Measurements from ENCODE around the gene RHBDD2.
"Not testable (repeated sequence)": the region's sequence is repeated elsewhere in the genome, so short reads cannot be mapped to it uniquely, and the experiment has no call there.

Gene RHBDD2

DNA sequence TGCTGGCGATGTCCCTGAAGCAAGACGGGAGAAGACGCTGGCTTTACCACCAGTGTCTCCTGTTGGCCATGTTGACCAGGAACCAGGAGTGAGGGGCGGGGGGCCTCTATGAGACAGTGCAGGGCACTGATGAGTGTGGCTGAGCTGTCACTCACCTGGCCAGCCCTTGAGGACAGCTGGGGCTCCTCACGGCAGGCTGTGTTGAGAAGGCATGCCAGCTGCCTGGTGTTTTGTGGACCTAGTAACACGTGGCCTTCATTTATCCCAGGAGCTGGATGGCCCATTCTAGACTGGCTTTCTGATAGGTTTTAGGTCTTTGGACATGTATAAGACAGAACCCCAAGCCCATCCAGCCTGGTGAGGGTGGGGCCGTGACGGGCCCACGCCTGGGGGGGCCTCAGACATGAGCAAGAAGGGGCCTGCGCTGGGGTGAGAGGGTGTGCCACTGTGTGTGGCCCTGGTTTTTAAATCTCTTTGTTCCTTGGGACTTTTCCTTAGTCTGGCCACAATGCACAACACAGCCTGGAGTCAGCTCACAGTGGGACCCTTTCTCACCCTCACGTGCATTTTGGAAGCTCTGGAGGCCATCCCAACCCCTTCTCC is 10.5 kb downstream of the RHBDD2 start:
- no peak for DNase-seq (ENCODE audit: low read depth)

DNA sequence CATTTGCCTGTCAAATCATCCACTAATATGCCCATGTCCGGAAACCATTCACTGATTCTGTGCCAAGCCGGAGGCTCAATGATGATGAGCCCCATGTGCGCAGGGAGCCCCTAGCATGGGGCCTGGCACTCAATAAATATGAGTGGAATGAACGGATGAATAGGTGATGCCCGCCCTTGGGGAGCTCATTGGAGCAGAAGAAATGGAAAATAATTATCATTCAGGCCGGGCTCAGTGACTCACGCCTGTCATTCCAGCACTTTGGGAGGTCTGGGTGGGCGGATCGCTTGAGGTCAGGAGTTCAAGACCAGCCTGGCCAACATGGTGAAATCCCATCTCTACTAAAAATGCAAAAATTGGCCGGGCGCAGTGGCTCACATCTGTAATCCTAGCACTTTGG is 11.0 kb downstream of the RHBDD2 start:
- DNase-seq (ENCODE audit: low read depth): no peak

DNA sequence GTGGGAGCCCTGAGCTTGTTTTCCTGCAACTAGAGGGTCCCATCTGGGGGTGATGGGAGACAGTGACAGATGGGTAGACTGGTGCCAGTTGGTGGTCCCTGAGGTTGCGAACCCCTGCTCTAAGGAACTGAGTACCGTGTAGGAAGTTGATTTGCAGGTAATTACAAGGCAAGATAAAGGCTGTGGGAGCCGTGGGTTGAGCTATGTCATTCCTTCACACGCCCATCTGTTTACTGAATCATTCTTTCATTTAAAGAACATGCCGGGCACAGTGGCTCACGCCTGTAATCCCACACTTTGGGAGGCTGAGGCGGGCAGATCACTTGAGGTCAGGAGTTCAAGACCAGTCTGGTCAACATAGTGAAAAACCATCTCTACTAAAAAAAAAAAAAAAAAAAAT is 12.4 kb downstream of the RHBDD2 start:
- DNase-seq (ENCODE audit: low read depth): not testable (repeated sequence)

DNA sequence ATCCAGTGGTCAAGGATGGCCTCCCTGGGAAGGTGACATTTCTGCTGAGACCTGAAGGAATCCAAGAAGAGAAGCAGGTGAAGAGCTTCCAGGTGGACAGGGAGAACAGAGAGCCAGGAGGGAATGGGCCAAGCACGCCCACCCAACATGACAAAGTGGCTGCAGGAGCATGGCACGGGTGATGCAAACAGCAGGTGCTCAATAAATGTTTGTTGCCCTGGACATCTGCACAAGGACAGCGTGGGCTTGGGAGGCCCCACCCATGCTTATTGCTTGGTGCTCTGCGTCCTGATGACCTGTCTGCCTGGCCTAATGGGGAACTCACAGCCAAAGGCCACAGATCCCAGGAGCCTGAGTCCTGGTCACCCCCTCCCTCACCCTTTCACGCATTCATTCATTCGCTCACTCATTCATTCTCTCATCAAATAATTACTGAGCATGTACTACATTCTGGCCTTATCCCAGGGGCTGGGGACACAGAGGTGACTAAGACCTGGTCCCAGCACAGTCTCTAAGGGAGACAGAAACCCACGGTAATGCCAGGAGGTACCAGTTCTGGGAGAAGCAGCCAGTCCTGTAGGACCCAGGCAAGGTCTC is 13.1 kb downstream of the RHBDD2 start:
- DNase-seq (ENCODE audit: low read depth): no peak

DNA sequence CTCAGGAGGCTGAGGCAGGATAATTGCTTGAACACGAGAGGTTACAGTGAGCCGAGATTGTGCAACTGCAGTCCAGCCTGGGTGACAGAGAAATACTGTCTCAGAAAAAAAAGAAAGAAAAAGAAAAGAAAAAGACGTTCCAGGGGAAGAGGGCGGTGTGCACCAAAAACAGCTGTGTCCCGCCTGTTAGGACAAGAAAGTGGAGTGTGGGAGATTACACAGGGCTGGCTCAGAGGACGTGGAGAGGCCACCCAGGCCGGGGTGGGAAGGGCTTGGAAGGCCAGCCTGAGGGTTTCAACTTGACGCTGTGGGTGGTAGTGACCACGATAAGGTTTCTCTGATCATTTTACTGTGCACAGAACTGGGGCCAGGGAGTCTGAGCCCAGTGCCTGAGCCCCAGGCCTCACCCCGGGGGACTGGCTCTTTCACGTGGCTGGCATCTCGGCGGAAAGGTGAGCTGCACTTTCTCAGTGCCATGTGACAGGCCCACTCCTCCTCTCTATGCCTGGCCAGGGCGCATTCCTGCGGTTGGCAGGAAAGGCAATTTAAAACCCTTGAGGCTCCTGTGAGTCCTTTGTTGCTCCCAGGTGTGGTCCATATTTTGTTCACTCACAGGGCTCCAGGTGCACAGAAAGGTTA is 13.9 kb downstream of the RHBDD2 start:
- no peak for DNase-seq (ENCODE audit: low read depth)

DNA sequence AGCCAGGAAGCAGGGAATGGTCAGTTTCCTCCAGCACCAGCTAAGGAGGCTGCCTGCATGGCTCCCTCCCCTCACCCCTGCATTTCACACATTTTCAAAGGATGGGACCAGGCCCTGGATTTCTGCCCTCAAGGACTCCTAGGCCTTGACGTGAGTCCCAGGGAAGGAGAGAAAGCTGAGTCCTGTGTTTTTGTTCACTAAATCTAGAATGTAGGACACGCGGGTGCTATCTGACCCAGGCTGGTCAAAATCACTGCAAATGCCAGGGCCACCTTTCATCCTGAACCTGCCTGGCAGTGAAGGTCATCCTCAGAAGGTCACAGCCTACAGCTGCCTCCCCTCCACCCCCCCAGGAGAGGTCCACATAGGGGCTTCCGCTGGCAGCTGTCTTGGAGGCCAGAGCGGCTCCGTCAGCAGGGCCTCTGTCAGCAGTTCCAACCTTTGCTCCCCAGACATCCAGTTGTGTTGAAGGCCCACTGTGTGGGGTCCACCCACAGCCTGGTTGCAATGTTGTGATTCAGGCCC is 18.0 kb downstream of the RHBDD2 start:
- DNase-seq (ENCODE audit: low read depth): no peak

DNA sequence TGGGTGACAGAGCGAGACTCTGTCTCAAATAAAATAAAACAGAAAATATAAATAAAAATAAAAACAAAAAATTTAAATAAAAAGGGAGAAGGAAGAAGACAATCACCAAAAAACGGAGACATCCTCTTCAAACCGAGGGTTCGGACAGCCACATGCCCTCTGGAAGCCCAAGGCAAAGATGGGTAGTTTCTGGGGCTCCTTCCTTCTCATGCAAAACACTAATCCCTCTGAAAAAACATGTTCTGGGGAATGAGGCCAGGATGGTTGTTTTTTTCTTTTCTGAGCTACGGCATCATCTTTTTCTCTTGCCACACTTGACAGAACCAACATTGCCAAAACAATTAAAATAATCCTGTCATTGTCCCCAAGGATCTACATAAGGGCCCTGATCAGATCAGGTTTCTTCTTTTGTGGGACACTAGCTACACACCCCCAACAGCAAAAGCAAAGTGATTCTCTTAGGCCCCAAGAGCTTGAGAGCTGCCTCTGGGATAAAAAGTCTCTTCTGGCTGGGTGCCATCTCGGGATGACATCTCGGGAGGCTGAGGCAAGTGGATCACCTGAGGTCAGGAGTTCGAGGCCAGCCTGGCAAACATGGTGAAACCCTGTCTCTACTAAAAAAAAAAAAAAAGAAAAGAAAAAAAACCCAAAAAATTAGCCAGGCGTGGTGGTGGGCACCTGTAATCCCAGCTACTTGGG is 21.9 kb downstream of the RHBDD2 start:
- DNase-seq (ENCODE audit: low read depth): no peak

DNA sequence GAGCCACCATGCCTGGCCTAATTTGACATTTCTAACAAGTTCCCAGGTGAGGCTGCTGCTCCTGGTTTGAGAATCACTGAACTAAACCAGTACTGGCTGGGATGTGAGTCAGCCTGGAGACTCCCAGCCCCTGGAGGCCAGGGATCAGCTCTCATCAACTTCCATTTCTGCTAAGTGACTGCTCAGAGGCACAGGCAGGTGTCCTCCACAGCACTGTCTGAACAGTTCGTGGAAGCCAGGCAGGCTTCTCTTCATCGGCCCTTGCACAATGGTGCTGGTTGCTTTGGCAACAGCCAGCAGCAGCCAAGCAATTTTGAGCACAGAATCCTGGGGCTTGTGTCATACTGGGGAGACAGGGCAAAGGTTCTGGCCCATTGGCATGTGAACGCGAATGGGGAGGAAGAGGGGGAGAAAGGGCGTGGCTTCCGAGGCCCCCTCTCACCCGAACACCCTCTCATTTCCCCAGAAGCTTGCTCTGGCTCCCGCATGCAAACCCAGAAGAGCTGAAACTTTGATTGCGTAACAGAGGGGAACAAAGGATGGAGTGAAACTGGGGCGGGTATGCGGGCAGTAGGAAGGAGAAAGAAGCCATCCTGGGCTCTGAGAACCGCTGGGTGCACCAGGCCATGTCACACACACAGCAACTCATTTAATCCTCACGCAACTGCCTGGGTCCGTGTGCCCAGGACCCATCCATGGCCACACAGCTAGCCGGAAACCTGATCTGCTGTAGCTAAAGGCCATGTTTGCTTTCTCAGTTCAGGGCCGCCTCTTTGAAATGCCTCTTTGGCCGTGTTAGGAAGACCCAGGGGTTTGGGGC is 27.2 kb downstream of the RHBDD2 start:
- DNase-seq (ENCODE audit: low read depth): no peak

DNA sequence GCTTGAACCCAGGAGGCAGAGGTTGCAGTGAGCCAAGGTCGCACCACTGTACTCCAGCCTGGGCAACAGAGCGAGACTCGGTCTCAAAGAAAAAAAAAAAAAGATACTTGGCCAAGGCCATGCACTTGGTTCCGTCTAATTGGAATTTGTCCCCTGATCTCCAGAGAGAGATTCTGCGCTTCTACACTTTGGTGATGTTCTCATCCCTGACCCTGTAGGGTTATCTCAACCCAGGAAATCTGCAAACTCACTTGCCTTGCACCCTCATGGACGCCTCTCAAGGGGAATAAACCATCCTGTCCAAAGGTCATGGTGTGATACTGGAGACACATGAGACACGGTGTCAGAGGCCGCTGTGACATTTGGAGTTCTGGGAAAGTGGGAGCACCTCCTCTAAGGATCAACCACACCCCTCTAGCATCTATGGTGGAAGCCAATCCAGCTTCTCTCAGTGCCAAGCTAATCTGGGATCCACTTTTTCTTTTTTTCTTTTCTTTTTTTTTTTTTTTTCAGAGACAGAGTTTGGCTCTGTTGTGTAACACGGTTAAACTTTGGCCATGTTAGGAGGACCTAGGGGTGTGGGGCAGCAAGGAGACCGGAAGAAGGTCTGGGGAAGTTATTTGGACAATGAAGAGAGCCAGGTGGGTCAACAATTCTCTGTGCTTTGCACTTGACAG is 28.3 kb downstream of the RHBDD2 start:
- DNase-seq (ENCODE audit: low read depth): no peak

DNA sequence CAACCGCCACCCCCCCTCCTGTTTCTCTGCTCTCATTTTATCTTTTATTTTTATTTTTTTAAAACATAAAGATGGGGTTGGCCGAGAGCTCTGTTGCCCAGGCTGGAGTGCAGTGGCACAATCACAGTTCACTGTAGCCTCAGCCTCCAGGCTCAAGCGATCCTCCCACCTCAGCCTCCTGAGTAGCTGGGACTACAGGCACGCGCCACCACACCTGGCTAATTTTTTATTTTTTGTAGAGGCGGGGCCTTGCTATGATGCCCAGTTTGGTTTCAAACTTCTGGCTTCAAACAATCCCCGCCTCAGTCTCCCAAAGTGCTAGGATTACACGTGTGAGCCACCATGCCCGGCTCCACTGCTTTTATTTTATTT is 28.8 kb downstream of the RHBDD2 start:
- not testable (repeated sequence) for DNase-seq (ENCODE audit: low read depth)

DNA sequence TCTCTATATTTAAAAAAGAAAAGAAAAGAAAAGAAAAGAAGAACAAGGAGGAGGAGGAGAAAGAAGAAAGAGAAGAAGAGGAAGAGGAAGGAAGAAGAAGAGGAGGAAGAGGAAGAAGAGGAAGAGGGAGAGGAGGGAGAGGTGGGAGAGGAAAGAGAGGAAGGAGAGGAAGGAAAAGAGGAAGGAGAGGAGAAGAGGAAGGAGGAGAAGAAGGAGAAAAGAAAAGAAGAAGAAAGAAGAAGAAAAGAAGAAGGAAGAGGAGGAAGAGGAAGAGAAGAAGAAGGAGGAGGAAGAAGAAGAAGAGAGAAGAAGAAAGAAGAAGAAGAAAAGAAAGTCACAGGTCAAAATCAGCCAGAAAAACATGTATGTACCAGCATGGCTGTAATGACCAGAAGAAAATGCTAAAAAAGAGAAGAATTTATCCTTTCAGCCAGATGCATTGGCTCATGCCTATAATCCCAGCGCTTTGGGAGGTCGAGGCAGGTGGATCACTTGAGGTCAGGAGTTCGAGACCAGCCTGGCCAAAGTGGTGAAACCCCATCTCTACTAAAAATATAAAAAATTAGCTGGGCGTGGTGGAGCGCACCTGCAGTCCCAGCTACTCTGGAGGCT is 30.8 kb downstream of the RHBDD2 start:
- DNase-seq (ENCODE audit: low read depth): no peak

DNA sequence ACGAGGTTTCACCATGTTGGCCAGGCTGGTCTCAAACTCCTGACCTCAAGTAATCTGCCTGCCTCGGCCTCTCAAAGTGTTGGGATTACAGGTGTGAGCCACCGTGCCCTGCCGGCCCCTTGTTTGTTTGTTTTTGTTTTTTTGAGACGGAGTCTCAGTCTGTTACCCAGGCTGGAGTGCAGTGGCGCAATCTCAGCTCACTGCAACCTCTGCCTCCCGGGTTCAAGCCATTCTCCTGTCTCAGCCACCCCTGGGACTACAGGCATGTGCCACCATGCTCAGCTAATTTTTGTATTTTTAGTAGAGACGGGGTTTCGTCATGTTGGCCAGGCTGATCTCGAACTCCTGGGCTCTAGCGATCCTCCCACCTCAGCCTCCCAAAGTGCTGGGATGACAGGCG is 32.4 kb downstream of the RHBDD2 start:
- DNase-seq (ENCODE audit: low read depth): not testable (repeated sequence)

DNA sequence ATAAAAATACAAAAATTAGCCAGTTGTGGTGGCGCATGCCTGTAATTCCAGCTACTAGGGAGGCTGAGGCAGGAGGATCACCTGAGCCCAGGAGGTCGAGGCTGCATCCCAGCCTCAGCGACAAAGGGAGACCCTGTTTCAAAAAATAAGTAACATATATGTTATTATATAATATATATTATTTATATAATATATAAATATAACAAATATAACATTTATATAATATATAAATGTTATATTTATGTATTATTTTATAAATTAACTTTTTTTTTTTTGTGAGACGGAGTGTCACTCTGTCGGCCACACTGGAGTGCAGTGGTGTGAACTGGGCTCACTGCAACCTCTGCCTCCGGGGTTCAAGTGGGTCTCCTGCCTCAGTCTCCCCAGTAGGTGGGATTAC is 34.6 kb downstream of the RHBDD2 start:
- DNase-seq (ENCODE audit: low read depth): no peak

DNA sequence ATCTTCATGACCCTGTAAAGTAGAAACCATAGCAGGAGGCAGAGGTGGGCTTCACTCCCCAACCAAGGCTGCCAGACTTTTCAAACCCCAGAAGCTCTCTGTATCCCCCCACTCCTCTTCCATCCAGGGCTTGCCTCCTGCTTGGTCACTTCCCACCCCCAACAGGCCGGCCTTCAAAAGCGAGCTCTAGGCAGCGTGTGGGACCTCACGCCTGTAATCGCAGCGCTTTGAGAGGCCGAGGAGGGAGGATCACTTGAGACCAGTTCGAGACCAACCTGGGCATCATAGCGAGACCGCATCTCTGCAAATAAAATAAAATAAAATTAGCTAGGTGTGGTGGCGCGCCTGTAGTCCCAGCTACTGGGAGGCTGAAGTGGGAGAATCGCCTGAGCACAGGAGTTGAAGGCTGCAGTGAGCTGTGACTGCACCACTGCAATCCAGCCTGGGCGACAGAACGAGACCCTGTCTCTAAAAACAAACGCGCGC is 35.4 kb downstream of the RHBDD2 start:
- DNase-seq (ENCODE audit: low read depth): no peak

DNA sequence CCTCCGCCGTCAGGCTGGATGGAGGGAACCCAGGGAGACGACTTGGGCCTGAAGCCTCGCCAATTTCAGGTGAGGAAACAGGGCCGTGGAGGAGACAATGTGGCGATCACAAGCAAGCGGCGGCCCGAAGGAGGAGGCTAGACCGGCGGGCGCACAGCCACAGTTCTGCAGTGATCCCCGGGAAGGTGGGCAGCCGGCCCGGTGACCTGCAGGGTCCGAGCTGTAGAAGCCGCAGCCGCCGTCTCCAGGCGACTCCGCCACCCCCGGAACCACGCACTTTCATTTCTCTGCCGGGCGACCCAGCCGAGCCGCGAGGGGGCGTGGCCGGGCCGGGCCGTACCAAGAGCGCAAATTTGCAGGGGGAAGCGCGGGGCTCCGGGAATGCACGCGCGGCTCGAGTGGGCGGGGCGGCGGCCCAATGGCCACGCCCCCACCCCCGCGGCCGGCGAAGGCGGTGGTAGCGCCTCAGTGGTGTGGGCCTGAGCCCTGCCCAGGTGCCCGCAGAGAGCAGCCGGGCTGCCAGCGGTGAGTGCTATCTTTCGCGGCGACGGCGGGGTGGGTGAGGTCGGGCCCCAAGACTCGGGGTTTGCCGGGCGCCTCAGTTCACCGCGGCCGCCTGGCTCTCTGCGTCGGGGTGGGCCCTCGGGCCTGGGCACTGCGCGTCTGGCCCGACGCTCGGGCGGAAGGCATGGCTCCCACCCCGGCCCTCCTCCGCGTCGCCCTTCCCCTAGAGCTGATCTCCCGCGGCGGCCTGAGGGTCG is 36.0 kb downstream of the RHBDD2 start, which contains the start of gene POR:
POR (plus strand) TSS at position 501 of the 761 bp plus-strand sequence. CDS start 38,847 bp downstream, outside the sequence.
- DNase-seq (ENCODE audit: low read depth): peak; percentile 94

DNA sequence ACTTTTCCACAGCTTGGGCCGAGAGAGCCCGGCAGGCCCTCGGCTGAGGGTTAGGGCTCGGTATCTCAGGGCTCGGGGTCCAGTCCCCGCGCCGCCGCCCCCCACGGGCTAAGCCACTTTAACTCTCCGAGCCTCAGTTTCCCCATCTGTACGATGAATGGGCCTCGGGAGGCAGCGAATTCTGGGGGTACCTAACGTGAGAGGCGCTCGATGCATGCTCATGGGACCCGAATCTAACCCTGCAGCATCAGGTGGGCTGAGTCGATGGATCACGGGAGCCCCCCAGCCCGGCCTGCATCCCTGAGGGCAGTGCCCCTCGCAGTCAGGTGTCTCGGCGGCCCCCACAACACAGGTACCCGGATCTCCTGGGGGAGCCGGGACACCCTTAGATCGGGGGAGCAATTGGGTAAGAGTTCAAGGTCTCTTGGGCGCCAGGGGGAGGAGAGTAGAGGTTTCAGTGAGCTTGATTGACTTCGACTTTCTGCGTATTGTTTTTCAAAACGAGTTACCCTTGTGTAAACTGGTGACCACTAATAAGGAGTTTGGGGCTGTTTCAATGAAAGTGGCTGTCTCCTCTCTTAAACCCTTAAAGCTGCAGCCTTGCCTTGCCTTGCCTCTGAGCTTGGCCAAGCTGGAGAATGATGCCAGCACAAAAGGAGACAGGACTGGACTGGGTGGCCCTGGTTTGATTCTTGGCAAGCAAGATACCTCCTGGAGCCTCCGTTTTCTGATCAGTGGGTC is 36.8 kb downstream of the RHBDD2 start:
- DNase-seq (ENCODE audit: low read depth): peak; percentile 4

DNA sequence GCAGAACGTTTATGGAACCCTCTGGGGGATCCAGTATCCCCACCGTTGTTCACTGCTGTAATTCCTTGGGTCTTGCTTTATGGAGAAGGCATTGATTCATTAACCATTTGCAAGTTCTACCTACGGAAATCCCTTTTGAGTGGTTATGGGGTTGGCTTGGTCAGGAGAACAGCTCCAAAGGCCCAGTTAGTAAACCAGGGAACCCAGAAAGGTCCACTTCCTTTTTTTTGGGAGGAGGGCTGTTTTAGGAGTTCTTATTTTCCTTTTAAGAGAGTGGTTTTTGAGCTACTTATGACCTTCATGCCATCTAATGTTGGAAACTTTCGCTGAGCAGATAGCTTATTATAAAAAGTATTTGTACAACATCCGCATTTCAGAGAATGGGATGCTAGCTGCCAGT is 37.4 kb downstream of the RHBDD2 start:
- DNase-seq (ENCODE audit: low read depth): no peak

DNA sequence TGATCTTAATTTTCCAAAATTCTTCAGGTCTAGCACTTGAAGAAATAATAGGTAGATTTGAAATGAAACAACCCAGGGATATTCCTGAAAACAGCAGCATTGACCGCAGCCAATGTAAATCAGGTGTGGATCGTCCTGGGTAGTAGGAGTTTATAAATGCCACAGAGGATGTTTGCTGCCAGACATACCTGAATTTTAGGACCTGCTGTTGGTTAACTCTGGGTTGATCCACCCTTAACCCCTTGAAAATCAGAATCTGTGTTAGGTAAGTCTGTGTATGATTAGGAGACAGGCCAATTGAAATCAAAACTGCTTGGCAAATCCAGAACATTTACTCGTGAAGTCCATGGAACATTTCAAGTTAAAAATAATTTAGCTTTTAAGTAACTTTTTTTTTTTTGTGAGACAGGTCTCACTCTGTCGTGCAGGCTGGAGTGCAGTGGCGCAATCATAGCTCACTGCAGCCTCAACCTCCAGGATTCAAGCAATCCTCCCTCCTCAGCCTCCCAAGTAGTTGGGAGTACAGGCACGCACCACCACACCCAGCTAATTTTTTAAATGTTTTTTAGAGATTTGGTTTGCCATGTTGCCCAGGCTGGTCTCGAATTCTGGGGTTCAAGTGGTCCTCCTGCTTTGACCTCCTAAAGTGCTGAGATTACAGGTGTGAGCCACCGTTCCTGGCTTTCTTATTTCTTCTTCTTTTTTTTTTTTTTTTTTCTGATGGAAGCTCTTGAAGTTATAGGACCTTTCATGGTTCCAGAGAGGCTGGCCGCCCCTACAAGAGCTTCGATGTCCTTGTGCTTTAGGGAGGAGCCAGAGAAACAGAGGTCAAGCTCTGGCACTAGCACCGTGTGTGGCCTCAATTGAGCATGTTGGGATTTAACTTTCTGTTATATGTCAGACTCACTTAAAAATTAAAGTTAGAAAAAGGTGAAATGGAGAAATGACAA is 38.1 kb downstream of the RHBDD2 start:
- no peak for DNase-seq (ENCODE audit: low read depth)

Data from activated T-cell treated with anti-CD3 and anti-CD28 coated beads for 24 hours (primary cell).